HK-2 (cell line): ENCODE measurements around the gene CD72.

Source experiments
- DNase-seq: peaks from one replicate; pipeline ENCODE4 v3.0.0-alpha.2; 2018; ENCODE audit not compliant: unreplicated experiment

The CD72 gene, protein sequence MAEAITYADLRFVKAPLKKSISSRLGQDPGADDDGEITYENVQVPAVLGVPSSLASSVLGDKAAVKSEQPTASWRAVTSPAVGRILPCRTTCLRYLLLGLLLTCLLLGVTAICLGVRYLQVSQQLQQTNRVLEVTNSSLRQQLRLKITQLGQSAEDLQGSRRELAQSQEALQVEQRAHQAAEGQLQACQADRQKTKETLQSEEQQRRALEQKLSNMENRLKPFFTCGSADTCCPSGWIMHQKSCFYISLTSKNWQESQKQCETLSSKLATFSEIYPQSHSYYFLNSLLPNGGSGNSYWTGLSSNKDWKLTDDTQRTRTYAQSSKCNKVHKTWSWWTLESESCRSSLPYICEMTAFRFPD

DNA sequence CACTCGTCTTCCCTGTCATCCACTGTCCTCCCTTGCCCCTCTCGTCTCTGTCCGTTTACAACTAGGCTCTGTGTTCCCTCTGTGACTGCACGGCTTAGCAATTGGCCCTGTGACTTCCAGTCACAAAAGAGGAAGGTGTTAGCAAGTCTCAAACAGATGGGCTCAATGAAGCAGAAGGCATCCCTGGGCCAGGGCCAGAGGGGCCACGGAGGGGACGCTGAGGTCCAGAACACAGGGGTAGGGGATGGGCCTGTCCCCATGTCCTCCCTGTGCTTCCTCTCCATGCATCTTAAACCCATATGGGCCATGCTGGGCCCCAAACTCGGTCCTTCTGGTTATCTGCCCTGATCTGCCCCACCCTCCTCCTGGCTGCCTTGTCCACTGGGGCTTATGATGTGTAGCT lies at the start of gene CD72:
Gene CD72 (minus strand): TSS at position 89 of the 403 bp plus-strand sequence. CDS start 110 bp downstream, outside the sequence.
- no peak for DNase-seq

DNA sequence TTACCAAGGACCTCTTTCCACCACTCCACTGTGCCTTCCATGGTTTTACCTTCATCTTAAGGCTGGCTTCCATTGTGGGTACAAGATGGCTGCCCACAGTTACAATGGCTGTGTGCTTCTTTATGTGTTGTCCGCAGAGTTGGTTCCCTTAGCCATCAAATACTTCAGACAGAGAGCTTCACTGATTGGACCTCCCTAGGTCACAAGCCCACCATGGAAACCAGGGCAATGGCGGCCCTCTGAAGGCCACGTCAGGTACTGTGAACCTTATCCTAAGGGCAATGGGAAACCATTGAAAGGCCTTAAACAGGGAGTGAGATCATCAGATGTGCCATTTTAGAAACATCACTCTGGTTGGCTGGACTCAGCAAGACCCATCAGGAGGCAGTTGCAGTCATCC lies 49.7 kb upstream of the CD72 start:
- no peak for DNase-seq

DNA sequence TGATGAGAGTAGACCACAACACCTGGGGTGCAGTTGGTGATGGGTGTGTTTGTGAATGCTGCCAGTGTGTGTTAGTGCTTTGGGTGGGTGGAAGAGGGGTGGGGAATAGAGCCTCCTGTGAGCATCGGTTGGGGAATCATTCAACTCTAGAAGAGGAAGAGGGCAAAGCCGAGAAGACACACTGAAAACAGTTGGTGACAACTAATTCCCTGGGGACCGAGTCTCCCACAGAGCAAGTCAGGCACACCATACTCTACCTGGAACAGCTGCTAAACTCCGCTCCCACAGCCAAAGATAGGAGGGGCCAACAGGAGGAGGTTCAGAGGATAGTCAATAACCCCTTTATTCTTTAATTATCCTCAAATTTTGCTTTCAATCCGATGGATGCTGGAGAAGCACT lies 48.3 kb upstream of the CD72 start:
- DNase-seq = no peak

DNA sequence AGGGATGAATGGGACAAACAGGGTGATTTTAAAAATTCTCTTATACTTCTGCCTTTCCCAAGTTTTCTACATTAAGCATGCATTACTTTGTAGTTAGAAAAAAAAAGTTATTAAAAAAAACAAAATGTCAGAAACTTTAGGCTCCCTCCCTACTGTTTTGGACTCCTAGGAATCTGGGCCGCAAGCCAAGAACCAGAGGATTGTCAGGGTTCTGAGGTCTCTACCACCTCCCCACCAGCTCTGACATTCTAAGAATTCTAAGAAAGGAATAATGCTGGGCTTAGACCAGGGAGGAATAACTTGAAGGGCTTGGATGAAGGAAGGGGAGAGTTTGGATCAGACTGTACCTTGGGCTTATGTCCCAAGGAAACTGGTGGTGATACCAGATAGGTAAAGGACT lies 47.8 kb upstream of the CD72 start:
- no peak for DNase-seq

DNA sequence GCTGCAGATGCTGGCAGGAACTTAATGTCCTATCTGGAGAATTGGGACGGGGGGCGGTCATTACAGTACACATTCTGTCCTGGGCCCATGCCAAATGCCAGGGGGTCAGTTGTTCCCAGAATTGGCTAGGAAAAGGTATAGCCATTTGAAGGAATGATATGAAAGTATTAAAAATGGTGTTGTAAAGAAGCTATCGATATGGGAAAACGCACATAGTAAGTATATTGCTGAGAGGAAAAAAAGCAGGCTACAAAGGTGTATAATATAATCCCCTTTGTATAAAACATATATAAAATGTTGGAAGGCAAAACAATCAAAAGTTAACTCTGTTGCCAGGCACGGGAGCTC lies 47.2 kb upstream of the CD72 start:
- DNase-seq = no peak

DNA sequence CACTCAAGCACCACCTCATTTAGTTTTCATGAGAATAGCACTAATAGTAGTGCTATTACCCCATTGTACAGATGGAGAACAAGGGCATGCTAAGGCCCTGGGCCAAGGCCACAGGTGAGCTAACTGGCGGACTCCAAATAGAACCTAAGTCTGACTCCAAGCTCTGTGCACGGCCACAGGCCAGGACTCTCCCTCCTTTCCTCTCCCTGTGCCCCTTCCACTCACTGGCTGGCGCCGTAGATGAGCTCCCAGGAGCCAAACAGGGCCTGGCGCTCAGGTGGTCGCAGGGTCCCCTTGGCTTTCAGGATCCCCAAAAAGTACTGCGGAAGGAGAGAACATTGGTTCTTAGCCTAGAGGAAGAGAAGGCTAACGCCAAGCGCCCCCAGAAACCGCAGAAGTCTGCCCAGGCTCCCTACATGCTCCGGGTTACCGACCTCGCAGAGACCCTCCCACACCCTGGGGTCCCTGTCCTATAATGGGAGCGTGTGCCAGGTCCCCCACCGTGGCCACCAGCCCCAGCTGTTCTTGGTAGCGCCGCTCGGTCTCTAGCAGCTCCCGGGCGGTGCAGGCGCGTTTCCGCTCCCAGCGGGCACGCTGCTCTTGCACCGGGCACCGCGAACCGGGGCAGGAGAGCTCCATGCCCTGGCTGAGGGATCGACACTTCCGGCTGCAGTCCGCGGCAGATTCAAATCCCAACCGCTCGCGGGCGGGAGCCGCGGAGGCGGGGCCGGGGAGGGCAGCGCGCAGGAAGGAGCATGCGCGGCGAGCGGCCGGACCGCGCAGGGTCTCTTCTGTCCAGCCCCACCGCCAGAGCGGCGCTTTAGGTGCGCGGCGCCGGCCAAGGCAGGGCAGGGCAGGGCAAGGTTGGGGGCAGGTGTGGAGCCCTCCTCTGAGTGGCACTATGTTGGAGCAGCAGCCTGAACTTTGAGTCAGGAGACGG lies 46.6 kb upstream of the CD72 start, which contains the start of gene ARHGEF39:
Gene ARHGEF39 (minus strand): TSS at position 665 of the 940 bp plus-strand sequence. CDS start 26 bp downstream, at position 639.
- DNase-seq = peak; percentile 80

DNA sequence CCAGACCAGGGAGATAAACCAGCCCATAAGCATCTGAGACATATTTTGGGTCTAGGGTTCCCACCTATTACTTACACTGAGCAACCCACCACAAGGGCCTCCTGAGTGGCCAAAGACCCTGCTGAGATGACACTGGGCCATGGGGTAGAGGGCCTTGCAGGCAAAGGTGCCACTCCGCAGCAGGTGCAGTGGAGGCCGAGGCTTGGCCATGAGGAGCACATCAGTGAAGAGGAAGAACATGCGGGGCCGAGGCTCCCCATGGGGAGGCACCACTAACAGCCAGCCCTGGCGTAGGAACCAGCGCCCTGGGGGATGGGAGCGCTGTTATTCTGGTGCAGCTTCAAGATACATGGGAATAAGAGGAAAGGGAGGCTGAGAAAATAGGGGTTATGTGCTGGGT lies 44.2 kb upstream of the CD72 start:
- no peak for DNase-seq

DNA sequence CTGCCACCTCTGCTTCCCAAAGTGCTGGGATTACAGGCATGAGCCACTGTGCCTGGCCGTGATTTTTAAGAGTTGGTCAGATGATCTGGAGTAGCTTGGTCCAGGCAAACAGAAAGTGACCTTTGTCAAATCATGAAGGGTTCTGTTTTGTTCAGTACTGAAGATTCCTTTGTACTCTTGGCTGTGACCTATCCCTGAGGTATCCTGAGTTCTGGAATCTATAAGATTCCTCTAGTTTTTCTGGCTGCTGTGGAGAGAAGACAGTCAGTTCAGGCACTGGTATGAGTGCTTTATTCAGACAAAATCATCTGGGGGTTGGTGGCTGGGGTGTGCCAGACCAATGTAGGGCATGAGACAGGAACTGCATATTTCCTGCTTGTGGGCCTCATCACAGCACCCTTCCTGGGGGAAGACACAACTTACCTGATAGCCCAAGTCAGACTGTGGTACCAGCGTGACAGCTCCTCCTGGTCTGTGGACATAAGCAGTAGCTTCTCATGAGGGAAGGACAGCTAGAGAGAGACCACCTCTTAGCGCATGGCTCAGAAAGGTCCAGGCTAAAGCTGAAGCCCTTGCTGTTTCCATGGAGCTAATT lies 43.6 kb upstream of the CD72 start:
- no peak for DNase-seq

DNA sequence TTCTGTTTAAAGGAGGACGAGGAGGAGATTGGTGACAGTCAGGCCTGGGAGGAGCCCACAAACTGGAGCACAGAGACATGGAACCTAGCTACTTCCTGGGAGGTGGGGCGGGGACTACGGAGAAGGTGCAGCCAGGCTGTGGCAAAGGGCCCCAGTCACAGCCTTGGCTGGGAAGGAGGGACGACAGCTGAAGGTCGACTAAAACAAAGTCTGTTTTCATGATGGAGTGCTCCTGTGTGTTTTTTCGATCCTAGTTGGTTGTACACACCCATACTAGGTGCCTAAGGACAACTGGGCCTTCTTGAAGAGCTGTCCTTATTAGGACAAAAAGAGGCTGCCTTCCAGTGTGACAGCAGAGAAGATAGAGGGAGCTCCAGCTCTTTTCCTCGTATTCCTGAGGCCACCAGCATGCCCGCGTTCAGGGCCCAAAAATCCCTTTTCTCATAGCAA lies 42.8 kb upstream of the CD72 start:
- no peak for DNase-seq

DNA sequence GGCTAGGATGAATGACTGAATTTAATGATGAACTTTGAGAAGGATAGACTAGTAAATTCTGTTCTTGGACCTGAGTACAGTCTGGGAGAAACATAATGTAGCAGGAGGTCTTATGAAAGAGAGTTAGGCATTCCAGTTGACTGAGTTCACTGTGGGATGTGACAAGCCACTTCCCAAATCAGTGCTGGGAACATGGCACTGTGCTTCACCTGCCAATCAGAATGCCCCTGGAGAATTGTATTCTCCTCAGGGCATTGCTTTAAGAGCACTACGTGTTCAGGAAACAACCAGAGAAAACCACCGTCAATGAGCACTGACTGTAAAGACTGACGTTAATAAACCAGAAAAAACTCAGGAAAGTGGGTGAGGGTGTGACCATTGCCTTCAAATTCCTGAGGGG lies 41.1 kb upstream of the CD72 start:
- DNase-seq = no peak

DNA sequence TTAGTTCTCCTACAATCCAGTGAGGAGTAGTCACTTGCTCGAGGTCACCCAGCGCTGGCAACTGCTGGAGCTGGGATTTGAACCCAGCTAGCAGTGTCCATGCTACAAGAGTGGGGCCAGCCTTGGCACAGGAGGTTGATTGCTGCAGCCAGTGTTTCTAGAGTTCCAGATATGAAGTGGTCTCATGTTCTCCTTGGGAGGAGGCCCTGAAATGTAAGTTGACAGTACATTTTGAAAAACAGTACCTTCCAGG lies 40.7 kb upstream of the CD72 start:
- DNase-seq = no peak

DNA sequence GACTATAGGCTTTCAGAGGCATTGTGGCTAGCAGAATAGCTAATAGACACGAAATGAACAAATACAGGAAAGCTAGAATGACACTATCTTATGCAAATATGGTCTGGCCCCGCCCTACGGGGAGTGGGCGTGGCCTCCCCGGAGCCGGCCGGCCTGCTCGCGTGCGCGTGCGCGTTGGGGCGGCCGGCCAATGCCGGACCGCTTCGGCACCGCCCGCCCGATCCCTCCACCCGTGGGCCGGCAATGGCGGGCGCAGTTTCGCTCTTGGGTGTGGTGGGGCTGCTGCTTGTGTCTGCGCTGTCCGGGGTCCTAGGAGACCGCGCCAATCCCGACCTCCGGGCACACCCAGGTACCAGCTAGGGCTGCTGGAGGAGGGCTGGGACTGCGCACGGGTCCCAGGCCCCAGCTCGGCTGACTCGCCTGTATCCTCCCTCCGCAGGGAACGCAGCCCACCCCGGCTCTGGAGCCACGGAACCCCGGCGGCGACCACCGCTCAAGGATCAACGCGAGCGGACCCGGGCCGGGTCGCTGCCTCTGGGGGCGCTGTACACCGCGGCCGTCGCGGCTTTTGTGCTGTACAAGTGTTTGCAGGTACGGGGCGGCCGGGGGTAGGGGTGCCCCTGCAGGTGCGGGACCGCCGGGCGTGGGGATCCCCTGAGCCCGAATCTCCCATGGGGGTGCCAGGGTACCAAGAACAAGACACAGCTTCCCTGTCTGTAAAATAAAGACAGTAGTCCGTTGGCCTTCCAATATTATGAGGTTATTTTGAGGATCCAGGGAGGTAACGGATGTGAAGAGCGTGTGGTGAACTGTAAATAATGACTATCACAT lies 40.1 kb upstream of the CD72 start, which contains the start of gene CCDC107:
Gene CCDC107 (plus strand): TSS at position 156 of the 831 bp plus-strand sequence. CDS start 88 bp downstream, at position 244.
- DNase-seq = peak; percentile 79

DNA sequence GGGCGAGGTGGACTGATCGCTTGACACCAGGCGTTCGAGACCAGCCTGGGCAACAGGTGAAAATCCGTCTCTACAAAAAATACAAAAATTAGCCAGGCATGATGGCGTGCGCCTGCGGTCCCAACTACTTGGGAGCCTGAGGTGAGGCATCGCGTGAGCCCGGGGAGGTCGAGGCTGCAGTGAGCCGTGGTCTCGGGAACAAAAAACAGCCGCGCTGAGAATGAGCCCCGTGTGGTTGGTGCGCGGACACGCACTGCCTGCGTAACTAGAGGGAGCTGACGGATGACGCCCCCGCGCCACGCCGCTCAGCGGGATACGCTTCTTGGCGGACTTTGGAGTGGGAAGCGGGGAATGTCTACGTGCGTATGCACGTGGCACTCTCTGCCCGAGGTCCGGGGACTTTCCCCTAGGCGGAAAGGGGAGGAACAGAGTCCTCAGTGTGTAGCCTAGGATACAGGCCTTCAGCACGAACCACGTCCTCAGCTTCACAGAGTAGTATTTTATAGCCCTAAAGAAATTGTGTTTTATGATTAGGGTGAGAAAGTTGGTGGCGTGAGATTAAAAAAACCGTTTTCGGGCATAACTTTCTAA lies 39.4 kb upstream of the CD72 start, which contains the start of gene RMRP:
Gene RMRP (minus strand): TSS at position 474 of the 591 bp plus-strand sequence.
- DNase-seq = peak; percentile 94

DNA sequence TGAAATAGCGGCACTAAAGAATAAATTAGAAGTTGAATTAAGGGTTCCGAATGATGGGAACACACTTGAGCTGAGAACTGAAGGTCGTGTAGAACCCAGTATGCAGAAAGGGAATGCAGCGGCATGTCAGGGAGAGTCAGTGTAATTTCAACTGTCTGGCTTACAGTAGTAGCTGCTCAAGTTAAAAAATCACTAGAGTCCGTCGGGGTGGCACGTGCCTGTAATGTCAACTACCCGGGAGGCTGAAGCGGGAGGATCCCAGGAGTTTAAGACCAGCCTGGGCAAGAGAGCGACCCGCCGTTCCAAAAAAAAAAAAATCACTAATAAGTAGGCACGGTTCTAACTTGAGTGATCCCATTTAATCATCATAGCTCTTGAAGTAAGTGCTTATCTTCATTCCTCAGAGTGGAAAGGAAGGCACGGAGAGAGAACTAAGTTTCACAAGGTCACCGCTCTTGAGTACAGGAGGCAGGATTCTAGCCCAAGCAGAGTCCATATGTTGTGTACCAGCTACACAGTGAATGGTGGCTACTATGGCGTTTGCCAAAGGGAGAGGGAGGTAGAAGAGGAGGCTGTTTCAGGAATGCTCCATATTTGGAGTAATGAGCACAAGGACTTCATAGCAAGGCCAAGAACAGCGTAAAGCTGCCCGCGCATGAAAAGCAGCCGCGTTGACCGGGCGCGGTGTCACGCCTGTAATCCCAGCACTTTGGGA lies 38.8 kb upstream of the CD72 start:
- DNase-seq = no peak

DNA sequence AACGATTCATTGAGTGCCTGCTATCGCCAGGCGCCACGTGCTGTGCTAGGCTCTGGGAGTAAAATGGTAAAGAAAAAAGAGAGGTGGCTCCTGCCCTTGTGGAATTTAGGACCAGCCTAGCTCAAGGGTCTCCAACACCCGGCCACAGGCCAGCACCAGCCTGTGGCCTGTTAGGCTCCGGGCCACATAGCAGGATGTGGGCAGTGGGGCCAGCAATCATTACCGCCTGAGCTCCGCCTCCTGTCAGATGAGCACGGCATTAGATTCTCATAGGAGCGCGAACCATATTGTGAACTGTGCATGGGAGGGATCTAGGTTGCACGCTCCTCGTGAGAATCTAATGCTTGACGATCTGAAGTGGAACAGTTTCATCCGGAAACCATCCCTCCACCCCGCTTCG lies 38.1 kb upstream of the CD72 start:
- no peak for DNase-seq

DNA sequence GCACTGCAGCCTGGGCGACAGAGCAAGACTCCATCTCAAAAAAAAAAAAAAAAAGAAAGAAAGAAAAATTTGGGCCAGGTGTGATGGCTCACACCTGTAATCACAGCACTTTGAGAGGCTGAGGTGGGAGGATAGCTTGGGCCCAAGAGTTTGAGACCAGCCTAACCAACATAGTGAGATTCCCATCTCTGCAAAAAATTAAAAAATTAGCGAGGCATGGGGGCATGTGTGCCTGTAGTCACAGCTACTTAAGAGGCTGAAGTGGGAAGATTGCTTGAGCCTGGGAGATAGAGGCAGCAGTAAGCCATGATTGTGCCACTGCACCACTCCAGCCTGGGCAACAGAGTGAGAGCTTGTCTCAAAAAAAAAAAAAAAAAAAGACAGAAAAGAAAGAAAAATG lies 35.4 kb upstream of the CD72 start:
- no peak for DNase-seq

DNA sequence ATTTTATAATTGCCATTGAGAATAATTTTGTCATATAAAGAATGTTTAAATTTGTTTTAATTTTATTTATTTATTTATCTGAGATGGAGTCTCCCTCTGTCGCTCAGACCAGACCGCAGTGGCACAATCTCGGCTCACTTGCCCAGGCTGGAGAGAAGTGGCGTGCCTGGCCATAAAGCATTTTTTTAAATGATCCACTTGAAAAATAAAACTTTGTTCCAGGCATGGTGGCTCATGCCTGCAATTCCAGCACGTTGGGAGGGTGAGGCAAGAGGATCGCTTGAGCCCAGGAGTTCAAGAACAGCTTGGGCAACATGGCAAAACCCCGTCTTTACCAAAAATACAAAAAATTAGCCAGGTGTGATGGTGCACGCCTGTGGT lies 34.6 kb upstream of the CD72 start:
- no peak for DNase-seq

DNA sequence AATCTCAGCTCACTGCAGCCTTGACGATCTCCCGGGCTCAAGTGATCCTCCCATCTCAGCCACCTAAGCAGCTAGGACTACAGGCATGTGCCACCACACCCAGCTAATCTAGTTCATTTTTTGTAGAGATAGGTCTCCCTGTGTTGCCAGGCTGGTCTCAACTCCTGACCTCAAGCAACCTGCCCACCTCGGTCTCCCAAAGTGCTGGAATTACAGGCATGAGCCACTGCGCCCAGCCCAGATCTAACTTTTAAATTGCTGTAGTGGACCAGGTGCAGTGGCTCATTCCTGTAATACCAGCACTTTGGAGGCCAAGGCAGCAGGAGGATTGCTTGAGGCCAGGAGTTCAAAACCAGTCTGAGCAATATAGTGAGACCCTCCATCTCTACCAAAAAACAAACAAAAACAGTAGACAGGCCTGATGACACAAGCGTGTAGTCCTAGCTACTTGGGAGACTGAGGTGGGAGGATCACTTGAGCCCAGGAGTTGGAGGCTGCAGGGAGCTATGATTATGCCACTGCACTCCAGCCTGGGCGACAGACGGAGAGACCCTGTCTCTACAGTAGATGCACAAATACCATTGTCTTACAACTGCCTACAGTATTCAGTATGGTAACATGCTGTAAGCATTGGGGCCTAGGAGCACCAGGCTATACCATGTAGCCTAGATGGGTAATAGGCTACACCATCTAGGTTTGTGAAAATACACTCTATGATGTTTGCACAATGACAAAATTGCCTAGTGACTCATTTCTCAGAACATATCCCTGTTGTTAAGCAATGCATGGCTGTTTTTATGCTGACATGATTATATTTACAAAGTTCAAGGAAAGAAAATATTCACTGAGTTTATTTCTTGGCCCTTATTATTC lies 34.0 kb upstream of the CD72 start:
- no peak for DNase-seq

DNA sequence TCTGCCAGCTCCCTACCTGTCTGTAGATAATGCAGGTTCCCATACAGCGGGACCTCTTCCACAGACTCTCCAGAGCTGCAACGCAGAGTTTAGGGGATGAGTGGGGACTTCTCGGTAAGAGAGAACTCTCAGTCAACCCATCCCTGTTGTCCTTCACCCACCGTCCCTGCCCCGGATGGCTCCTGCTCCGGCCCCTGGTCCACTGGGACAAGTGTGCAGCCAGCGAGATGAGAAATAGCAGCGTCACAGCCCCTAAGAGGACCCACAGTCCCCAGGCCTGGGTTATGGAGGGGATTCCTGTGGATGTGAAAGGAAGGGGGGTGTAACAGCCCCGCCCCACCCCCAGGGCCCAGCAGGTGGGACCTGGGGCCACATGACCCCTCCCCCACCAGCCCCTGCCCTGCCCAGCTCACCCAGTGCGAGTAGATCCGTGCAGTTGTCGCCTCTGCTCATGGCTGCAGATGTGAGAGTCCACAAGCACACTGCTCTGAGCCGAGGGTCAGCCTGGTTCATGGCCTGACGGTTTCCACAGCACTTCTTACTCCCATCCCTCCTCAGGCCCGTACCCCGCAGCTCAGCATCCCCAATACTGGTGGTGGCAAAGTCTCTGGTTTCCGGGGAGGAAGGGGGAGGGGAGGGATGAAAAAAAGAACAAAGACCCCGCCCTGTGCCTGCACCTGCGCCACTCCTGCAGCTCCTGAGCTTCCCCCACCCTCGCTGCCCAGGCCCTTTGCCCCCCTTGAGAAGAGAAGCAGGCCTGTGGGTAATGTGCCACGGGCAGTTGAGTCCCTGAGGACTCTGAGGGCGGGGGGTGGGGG lies 32.3 kb upstream of the CD72 start, which contains the start of gene SIT1:
Gene SIT1 (minus strand): TSS at position 591 of the 818 bp plus-strand sequence. CDS start 78 bp downstream, at position 513.
- DNase-seq = no peak
